CD4-positive, alpha-beta T cell treated with Interleukin-6 for 4 hours (primary cell): ENCODE data around the gene FAM83B.
"Not testable (repeated sequence)": the region's sequence is repeated elsewhere in the genome, so short reads cannot be mapped to it uniquely, and the experiment has no call there.

ENCODE experiments used
- DNase-seq: peaks from one replicate; pipeline ENCODE4 v3.0.0-alpha.2; 2020; ENCODE audit warnings: mixed read lengths

Gene FAM83B

GRCh38 chr6:54900666-54901065 lies 54.1 kb downstream of the FAM83B start:
- DNase-seq: no peak

- DNase-seq: no peak
Measured at GRCh38 chr6:54903884-54904283, 57.3 kb downstream of the FAM83B start.

DNA sequence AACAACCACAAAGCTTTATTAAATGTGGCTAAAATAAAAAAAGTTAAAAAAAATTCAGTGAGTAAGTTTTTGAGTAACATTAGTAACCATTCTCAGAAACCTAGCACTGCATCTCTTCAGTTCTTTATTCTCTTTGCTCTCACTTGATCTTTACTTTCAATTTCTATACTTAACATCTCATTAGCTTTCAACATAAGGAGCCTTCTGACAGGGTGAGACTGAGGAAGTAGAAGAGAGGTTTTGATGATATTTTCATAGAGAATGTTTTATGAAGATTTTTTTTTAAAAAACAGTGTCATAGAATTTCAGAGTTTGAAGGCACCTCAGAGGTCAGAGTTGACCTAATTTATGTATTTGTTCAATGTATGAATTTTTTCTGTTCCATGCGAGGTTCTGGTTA lies 60.8 kb downstream of the FAM83B start:
- no peak for DNase-seq

DNA sequence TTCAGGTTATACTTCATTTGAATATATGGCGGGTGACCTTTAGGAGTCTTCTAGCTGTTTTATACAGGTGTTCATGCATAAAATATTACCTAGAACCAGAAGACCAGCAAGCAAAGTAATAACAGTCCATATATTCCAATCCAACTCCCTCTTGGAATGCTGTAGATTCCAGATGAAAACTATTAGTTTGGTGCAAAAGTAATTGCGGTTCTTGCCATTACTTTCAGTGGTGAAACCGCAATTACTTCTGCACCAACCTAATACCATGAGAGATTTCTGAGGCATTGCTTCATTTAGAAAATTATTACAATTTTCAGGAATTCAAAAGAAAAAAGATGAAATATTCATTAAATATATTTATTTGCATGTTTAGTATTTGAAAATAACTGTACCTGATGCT lies 62.6 kb downstream of the FAM83B start:
- no peak for DNase-seq

DNA sequence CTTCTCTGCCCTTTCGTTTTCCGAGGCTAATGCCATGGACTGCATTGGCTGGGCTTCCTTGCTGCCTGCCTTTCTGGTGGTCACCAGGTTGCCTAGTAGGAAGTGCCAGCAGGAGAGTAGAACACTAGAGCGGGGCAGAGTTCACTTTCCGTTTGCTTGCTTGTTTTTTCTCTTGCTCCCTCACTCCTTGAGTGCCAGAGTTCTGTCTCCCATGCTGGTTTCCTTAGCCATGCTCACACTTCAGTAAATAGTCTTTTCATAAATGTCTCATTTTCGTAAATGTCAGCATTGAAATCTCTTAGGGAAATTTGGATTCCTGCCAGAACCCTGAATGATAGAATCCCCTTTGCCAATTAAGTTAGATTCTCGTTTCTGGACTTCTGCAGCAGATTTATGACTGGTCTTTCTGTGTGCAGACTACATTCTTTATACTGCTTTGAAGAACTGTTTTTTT lies 63.9 kb downstream of the FAM83B start:
- DNase-seq: no peak

DNA sequence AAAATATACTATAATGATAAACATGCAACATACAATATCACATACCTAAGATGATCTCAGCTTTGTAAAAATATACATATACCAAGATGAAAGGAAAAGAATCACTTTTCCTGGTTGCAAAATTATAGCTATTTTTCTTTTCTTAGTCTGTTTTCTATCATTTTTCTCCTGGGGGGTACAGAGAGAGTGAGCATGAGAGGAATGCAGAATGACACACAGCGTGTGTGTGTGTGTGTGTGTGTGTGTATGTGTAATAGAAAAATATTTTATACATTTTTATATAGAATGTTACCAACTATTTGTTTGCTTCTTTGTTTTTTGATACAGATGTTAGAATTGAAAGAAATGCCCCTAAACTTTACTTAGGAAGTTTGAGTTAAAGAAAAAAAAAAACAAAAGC lies 64.3 kb downstream of the FAM83B start:
- DNase-seq: no peak

- no peak for DNase-seq
Measured at GRCh38 chr6:54913211-54913610, 66.6 kb downstream of the FAM83B start.

- no peak for DNase-seq
Measured at GRCh38 chr6:54916858-54917257, 70.3 kb downstream of the FAM83B start.

DNA sequence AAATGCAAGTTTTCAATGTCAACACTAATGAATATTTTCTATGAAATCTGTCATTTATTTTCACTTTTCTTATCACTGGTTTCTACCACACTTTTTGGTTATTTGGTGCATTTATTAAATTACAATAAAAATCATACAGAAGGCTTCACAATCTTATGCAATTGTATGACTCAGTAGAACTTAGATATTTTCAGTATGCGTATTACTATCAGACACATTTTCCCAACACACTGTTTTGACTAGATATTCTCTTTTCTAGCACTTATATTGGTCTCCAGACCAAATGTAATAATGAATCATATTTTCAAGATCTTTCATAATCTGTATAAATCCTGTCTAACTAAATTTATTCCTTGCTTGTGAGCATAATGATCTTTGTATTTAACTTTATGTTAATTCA lies 74.1 kb downstream of the FAM83B start:
- DNase-seq: no peak

DNA sequence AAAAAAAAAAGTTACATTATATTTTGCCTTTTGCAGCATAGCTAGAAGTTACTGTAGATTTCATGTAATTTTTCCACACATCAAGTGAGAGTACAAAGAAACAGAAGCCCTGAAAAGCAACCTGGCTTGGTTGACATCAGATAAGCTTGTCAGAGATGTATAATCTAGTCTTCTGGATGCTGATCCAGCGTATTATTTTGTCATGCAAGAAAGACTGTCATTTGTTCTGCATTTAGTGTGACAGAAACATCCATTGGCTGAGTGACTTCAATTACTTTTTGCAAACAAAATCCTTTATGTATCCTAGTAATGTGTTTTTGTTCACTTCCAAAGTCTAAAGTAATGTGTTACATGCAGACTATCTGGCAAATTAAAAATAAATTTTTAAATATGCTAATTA lies 75.3 kb downstream of the FAM83B start:
- DNase-seq: no peak

- no peak for DNase-seq
Measured at GRCh38 chr6:54929245-54929909, 82.8 kb downstream of the FAM83B start.

GRCh38 chr6:54932622-54933021 lies 86.1 kb downstream of the FAM83B start:
- no peak for DNase-seq

DNA sequence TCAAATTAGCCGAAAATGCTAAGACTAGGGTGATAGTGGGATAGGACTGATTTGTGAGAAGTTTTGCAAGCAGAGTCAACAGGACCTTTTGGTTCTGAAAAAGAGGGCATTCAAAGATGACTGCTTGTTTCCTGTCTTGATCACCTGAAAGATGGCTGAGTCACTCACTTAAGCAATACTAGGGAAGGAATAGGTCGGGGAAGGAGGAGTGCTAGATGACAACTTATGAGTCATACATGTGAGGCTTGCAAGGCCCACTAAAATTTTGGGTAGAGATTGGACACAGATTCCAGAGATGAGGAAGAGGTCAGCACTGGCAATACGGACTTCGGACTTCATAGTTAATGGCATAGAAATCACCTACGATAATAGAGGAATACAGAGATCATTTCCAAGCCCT lies 89.2 kb downstream of the FAM83B start:
- no peak for DNase-seq

DNA sequence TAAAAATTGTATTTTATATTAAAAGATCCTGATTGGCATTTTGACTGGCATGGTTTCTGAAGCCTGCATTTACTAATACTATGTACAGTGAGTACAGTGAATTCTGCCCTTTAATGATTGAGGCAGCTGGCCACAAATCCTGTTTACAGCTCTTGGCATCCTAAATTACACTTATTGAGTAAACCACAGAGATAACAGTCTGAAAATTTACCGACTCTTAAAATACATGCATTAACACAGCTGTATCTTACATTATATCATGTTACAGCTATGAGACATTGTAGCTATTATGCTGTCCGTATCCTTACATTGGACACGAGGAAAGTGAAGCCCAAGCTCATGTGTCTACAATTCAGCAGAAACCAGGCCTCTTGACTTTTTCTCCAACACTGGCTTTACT lies 90.8 kb downstream of the FAM83B start:
- DNase-seq: no peak

DNA sequence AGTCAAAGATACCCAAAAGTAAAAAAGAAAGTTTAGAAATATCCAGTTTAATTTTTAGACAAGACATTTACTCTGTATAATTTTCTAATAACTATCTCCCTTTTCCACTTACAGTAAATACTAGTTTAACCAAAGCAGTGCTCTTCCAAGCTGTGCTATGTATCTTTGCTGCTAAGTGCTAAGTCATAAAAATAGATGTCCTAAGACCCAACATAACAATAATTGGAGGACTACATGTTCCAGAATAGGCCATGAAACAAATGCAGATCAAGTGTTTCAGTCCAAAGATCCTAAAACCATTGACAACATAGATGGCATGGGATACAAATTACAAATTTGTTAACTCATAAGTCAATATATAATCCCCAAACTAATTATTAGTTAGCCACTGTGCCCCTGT lies 111.1 kb downstream of the FAM83B start:
- no peak for DNase-seq

- DNase-seq: no peak
Measured at GRCh38 chr6:54958446-54958845, 111.9 kb downstream of the FAM83B start.

GRCh38 chr6:54959820-54960219 lies 113.2 kb downstream of the FAM83B start:
- DNase-seq: no peak

DNA sequence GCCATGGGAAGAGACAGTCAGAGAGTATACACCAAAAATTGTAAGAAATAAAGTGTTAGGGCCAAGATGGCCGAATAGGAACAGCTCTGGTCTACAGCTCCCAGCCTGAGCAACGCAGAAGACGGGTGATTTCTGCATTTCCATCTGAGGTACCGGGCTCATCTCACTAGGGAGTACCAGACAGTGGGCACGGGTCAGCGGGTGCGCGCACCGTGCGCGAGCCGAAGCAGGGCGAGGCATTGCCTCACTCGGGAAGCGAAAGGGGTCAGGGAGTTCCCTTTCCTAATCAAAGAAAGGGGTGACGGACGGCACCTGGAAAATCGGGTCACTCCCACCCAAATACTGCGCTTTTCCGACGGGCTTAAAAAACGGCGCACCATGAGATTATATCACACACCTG lies 114.8 kb downstream of the FAM83B start:
- not testable (repeated sequence) for DNase-seq

- no peak for DNase-seq
Measured at GRCh38 chr6:54970337-54970736, 123.8 kb downstream of the FAM83B start.

DNA sequence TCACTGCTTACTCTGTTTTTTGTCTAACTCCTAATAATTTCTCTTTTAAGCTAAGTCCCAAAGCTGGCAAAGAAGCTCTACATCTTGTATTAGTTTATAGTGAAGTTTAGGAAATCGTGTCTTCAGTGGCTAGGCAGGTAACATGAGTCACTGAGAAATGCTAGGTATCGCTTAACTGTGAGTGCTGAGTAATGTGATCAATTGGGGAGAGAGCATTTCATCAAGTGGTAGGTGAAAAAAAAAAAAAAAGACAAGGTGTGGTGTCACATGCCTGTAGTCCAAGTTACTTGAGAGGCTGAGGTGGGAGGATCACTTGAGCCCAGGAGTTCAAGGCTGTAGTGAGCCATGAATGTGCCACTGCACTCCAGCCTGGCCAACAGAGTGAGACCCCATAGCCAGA lies 125.3 kb downstream of the FAM83B start:
- DNase-seq: no peak

GRCh38 chr6:54979161-54979560 lies 132.6 kb downstream of the FAM83B start:
- DNase-seq: not testable (repeated sequence)

DNA sequence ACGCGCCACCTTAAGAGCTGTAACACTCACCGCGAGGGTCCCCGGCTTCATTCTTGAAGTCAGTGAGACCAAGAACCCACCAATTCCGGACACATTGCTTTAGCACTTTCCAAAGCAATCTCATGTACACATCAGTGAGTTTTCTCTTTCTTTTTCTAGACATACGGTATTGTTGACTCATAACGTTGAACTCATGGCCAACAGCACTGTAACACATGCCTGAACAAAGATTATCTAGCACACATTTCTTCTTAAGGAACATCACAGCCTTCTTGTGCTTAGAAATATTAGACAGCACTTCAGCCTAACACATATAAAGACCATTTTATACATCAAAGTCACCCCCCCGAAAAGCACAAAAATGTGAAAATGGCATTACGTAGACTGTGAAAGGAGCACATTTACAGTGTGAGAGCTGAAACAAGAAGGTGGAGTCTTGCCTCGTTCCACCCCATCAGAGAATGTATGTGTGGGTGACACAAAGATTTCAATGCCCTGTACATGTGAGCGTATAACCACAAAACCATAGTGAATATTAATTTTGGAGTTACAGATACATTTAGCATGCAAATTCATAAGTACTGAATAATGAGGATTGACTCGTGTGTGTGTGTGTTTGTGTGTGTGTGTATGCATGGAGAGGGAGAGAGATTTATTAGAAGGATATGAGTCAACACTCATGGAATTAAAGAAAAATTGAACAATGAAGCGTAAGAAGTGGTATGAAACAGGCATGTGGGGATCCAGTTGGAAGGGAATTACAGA lies 134.1 kb downstream of the FAM83B start:
- no peak for DNase-seq

DNA sequence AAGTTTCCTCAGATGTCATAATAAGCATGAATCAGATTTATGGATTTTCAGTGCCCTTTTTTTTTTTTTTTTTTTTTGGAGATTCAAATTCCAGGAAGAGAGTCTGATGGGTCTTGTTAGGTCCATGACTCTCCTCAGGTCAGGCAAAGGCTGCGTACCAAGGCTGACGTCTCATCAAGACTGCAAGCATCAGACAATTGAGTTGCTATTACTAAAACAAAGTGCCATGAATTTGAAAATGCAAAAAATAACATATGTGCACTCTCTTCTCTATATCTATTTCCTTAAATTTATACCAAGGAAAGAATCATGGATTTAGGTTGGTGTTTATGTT lies 134.7 kb downstream of the FAM83B start:
- DNase-seq: no peak

GRCh38 chr6:54981647-54982046 lies 135.1 kb downstream of the FAM83B start:
- DNase-seq: no peak
